GM19043 (cell line): ENCODE data around the gene WNT4.
A peak's percentile ranks its signal among the peaks of the same experiment; 100 is the strongest.

Experiments
- ATAC-seq: cut with Tn5 transposase; IDR thresholded peaks from one replicate; pipeline ENCODE4 v1.9.1; 2021; ENCODE audit warnings: low read depth; ENCODE audit not compliant: unreplicated experiment

The WNT4 gene

DNA sequence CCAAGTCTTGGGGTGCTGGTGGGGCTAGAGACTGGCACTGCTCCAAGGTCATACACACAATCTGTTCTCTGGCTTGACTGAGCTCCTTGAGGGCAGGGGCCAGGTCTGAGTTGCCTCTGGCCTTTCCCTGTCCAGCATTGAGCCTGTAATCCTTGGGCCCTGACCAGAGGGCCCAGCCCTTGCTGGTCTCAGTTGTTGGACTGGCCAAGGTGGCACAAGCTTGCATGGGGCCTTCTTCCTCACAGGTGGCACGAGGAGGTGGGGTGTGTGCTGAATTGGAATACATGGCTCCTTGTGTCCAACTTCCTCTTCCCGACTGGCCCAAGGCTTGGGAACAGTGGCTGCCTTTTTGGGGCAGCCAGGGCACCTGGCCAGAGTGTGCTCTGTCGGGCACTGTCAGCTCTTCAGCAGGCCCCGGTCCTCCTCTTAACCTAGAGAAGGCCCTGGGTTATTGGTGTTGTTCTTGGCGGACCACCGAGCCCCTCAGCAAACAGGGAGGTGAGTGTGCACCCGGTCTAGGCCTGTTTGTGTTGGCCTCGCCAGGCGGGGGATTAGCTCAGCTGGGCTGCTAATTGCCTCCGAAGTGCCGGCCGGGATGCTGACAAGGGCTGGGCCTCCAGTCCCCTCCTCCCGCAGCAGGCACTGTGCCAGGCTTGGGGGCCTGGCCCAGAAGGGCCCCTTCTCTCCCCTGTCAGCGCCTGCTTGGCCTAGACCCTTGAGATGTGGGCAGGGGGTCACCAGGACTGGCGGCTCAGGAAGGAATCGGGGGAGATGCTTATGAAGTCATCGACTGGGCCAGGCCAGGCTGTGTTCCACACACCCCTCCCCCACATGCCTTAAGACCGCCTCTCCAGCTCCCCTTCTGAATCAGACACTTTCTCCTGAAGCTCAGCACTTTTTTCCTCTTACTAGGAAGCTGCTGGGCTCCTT lies 28.5 kb downstream of the WNT4 start:
- no peak for ATAC-seq

DNA sequence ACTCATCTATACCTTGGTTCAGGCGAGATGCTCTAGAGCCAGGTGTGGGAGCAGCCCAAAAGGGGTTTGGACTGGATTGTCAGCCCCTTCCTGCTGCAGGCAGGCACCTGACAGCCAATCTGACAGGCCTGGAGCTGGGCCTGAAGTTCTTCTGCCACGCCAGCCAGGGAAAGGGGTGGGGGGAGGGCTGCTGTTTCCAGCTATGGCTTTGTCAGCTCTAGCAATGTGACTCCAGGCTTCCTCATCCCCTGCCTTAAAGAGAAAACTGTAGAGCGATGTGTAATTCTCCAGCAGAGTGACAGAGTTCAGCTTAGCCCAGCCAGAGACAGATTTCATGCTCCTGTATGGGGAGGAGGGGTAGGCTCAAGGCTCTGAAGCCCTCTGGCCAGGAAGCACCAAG lies 30.3 kb downstream of the WNT4 start:
- no peak for ATAC-seq

DNA sequence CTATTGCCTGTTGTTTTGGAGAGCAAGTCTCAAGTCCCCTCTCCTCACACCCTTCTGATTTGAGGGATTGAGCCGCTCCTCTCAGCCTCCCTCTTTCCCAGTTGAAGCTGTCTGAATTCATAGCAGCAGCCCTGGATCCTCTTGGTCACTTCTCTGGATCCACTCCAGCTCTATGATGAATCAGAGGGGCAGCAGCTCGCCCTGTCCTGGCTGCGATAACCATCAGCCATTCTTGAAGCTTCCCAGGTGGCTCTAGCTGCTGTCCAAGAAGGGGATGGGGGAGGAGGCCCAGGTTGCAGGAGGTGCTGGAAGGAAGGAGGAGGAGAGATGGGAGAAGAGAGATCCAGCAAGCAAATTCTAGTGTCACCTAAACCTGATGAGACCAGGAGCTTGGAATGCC lies 31.3 kb downstream of the WNT4 start:
- no peak for ATAC-seq

DNA sequence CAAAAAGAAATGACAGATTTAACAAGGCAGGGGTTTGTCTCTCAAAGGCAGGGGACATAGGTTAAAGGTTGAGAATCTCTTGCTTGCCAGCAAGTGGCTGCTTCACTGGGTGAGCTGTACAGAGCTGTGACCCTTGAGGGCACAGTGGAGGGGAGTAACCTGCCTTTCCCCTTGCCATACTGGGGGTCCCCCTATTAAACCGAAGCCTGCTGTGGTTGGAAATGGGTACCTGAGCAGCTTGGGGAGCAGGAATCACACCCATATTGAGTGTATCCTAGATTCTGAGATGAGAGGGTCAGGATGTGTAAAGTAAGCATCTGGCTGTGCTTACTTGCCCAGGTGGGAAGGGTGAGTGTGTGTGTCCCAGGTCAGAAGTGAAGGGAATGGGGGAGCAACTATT lies 31.8 kb downstream of the WNT4 start:
- no peak for ATAC-seq

DNA sequence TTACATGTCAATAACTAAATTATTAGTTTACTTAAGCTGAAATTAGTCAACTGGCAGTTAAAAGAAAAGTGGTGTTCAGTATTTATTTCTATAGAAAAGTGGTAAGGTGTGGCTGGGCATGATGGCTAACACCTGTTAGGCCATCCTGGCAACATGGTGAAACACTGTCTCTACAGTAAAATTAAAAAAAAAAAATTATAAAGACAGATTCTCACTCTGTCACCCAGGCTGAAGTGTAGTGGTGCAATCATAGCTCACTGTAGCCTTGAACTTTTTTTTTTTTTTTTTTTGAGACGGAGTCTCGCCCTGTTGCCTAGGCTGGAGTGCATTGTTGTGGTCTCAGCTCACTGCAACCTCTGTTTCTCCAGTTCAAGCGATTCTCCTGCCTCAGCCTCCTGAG lies 32.9 kb downstream of the WNT4 start:
- no peak for ATAC-seq

DNA sequence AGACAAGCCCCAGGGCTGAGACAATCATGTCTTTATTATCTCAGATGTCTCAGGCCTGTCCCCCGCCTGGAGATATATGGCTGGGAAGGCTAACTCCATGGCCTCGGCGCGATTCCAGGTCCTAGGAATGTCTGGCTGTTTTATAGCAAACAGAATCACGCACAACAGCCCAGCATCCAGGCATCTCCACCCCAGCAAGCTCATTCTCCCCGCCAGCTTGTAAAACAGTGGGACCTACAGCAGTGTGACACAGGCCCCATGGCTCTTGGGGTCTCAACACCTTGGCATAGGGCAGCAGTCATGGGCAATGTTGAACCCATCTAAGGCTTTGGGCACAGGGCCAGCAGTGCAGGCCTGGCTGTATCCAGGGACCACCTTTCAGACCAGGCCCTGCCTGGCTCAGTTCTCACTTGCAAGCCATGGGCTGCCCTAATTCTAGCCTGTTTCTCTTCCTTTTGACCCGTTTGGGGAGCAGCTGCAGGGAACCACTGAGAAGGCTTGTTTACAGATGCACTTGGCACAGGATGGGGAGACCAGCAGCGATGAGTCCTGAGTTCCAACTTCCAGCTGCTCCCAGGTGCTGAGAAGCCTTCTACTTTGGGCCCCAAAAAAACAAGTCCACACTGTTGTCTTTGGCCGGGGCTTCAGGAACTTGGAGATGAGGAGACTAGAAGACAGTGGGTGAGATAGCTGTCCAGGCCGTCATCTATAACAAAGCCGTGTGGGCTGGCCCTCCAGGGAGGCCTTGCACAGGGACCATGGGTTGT lies 34.4 kb downstream of the WNT4 start:
- ATAC-seq: no peak

DNA sequence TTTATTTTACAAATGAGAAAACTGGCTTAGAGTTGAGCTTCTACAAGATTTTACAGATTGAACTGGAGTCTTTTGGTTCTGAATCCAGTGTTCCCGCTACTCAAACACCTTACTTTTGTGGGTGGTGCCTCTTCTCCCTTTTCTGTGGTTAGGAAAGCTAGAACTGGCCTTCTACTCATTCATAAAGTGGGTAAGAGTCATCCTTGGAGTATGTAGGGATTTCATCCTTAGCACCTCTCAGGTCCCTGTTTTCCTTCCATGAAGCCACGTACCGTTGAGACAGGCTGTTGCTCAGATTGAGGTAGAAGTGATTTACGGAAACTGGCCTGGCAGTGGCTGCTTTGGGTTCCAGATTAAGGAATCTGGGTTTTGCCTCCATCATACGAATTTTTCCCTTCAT lies 35.8 kb downstream of the WNT4 start:
- ATAC-seq: no peak

DNA sequence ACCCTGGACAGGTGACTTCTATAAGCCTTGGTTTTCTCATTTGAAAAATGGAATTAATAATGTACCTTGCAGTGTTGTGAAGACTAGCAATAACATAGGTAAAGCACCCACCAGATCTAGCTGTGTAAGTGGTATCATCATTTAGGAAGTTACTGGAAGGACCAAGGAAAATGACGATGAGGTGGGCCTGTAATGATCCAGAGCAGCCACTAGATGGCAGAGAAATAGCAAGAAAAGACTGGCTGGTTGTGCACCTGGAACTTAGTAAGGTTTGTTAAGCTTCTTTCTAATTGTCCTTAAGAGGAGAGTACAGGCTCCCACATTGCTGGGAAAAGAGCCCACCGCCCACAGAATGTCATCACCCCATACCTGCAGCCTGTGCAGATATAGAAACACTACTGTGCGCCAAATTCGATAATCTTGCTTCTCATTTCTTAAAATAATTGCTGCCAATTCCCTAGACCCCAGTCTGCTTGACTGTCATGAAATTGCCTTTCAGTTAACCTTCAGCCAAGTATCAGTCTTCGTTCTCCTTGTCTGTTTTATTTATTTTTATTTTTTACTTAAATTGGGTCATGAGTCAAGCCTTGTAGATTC lies 37.2 kb downstream of the WNT4 start:
- no peak for ATAC-seq

DNA sequence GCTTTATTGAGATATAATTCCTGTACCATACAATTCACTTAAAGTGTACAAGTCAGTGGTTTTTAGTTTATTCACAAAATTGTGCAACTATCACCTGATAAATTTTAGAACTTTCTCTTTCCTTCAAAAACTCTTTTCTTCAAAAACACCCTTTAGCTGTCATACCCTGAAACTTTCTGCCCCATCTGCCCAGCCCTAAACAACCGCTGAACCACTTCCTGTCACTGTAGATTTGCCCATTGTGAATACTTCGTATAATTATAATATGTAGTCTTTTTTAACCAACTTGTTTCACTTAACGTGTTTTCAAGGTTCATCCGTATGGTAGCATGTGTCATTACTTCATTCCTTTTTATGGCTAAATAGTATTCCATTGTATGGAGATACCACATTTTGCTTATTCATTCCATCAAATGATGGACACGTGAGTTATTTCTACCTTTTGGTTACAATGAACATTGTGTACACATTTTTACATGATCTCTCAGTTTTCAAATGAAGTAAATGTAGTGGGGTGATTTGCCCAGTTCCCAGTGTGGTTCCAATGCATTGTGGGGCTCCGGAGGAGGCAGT lies 37.9 kb downstream of the WNT4 start:
- no peak for ATAC-seq

DNA sequence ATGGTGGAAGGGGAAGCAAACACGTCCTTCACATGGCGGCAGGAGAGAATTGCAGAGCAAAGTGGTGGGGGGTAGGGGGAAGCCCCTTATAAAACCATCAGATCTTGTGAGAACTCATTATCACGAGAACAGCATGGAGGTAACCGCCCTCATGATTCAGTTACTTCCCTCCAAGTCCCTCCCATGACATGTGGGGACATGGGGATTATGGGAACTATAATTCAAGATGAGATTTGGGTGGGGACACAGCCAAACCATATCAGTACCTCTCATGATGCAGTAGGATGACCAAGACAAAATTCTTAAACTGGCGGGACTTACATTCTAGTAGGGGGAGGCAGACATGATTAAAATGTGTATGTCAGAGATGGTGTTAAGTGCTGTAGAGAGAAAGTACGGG lies 38.8 kb downstream of the WNT4 start:
- no peak for ATAC-seq

DNA sequence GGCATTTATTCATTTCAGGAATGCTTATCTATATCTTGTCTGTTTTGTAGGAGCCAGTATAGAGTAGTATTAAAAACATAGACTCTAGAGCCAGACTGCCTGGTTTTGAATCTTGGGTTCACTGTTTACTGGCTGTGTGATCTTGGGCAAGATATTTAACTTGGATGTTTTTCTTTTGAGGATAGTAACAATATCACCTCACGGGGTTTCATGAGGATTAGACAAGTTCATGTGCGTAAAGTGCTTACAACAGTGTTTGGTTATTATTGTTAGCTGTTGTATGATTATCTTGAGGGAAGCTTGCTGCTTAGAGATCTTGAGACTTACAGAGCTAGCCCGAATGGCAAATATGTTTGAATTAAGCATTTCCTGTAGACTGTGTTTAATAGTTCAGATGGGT lies 40.2 kb downstream of the WNT4 start:
- ATAC-seq: no peak

DNA sequence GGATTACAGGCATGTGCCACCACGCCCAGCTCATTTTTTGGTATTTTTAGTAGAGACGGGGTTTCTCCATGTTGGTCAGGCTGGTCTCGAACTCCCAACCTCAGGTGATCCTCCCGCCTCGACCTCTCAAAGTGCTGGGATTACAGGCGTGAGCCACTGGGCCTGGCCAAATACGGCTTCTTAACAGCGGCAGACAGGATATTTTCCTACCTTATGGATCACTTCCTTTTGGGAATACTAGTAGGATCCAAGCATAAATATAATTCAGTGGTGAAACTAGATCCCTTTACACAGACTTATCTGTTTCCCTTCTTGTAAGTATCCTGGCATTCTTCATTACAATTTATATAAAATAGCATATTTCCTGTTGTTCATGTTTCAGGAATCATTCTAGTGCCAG lies 40.9 kb downstream of the WNT4 start:
- no peak for ATAC-seq

DNA sequence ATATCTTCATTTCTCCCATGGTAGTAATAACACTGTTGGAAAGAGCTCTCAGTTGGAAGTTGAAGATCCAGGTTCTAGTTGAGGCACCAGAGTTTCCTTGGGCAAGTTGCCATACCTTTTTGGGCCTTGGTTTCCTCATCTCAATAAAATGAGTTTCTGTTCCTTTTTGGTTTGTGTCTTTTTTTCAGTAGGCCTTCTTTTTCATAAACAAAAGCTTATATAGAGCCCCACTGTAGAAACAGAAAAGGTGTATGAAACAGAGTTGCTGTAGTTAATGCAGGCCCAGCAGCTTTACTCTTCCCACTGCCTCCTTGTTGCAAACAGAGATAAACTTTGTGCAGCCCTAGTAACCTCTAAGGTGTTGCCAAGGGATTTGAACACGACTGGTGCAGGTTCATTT lies 41.7 kb downstream of the WNT4 start:
- no peak for ATAC-seq

DNA sequence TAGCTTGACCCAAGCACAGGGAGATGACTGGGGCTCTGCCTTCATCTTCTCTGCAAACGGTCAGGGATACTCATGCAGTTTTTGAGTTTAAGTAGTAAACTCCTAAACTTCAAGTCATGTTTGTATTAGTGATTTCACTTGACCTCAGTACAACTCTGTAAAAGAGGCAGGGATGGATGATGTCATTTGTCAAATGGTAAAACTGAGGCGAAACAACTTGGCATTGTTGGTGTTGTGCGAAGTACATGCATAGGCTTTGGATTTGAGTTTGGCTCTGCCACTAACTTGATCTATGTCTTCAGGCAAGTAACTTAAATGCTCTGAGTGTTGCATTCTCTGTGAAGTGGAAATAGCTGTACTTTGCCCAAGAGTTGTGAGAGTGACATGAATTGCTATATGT lies 42.7 kb downstream of the WNT4 start:
- no peak for ATAC-seq

DNA sequence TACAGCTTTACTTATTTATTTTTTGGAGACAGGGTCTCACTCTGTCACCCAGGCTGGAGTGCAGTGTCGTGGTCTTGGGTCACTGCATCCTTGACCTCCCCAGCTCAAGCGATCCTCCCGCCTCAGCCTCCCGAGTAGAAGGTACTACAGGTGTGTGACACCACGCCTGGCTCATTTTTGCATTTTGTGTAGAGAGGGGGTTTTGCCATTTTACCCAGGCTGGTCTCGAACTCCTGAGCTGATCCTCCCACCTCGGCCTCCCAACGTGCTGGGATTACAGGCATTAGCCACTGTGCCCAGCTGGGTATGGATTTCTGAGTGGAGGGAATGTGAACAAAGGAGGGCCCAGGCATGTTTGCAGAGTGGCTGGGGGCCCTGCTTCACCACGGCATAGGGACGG lies 44.1 kb downstream of the WNT4 start:
- no peak for ATAC-seq

DNA sequence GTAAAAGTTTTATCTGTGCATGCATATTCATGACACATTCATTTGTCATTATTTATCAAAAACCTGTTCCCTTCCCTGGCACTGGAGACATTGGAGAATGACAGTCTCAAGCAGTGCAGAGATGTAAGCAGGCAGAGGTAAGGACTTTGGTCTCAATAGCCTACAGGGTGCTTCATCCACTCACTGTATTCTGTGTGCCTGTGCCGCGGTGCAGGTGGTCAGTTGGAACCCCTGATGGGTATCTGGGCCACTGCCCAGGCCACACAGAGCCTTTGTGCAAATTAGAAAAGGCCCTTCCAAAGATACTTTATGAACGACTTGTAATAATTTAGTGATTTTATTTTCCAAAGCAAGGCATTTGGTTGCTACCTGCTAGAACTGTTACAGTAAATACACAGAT lies 46.4 kb downstream of the WNT4 start:
- ATAC-seq: no peak

DNA sequence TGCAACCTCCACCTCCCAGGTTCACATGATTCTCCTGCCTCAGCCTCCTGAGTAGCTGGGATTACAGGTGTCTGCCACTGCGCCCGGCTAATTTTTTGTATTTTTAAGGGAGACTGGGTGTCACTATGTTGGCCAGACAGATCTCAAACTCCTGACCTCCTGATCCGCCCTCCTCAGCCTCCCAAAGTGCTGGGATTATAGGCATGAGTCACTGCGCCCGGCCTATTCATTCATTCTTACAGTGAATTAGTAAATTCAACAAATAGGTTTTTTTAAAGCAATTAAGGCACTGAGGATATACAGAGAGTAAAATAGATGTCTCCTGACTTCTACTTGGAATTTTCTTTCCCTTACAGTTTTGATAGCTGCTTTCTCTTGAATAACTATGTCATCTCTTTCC lies 46.9 kb downstream of the WNT4 start:
- ATAC-seq: no peak

DNA sequence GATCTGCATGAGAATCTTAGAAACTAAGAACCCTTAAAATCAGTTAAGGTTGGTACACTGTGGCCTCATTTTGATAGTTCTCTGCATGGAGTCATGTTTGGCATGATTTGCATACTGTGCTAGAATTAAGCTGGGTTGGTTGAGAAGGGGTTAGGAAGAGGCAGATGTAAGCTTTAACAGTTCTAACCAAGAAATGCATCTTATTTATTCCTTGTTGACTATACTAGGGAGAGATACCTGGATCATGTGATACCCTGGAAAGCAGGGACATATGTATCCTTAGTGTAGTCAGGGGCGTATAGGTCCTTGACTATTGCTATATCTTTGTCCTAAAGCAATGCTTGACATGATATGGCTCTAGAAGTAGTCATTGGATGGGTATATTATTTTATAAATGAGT lies 49.4 kb downstream of the WNT4 start:
- ATAC-seq: no peak

DNA sequence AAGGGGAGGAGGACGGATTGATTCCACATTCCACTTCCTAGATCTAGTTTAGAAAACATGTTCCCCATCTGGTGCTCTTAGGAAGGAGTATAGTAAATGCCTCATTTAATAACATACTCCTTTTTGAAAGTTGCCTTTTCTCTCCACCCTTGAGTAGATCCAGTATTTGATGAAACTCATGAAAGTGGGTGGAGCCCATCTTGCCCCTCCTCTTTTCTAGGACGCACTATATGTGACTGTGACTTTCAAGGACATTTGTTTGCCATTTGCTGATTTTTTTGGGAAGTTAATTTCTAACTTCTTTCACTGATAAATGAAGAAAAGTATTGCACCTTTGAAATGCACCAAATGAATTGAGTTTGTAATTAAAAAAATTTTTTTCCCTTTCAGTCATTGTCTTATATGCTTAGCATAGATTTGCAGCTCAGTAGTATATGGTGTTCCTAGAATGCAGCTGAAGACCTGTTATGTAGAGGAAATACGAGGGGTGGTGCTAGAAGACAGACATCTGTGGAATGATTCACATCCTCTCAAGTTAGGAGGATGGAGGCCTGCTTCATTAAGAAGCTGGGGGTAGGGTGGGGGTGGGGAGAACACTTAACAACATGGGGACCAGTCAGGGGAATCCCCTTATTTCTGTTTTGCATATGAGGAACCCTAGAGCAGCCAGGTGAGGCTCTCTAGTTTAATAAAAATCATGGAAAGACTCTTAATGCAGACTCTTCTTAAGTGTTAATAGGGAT lies 50.7 kb downstream of the WNT4 start:
- peak; percentile 66 for ATAC-seq

DNA sequence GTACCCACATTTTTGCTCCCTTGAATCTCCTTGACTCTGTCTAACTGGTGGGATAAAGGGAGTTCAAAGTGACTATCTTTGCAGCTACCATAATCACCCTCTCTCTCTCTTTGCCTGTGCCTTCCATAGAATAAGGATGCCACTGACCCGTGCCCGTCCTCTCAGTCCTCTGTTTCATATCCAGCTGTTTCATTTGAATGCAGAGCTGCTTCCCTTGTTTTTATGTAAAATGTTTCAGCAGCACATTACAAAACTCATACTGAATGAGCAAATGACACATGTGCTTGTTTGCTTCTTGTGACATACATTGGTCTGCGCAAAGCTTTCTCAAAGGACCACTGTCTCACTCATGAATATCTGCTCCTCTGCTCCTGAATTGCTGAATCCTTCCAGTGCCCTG lies 52.0 kb downstream of the WNT4 start:
- no peak for ATAC-seq

DNA sequence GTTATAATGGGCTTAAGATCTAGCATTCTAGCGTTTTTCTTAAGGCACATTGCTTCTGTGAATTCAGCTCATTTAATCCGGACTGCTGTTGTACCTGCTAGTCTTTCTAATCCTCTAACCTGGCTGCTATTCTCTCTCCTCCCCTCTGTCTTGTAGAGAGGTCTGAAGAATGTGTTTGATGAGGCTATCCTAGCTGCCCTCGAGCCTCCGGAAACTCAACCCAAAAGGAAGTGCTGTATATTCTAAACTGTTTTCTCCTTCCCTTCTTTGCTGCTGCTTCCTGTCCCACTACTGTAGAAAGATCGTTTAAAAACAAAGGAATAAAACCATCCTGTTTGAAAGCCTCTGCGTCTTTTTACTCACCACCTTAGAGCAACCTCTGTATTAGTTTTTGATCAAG lies 53.1 kb downstream of the WNT4 start:
- no peak for ATAC-seq
